CD4-positive, alpha-beta memory T cell (primary cell): ENCODE measurements around the gene SGCB. TPM values are rescaled to one million over a fixed set of nuclear protein-coding genes. Genes with fewer than 3 reads are reported as not detected.
"Not testable (repeated sequence)": the region's sequence is repeated elsewhere in the genome, so short reads cannot be mapped to it uniquely, and the experiment has no call there.

Experiments used
- CTCF ChIA-PET: fragments of 350-600 bp; sonication (Branson Sonifier 250); formaldehyde crosslinking; loops from one replicate; lab custom pipeline; 2021; ENCODE audit warnings: inconsistent platforms; ENCODE audit not compliant: partially characterized antibody; lab: Charles Lee
- POLR2A ChIA-PET: fragments of 350-600 bp; sonication (Branson Sonifier 250); formaldehyde crosslinking; loops from one replicate; lab custom pipeline; 2021; ENCODE audit not compliant: partially characterized antibody; lab: Charles Lee
- DNase-seq, 5 donors: peaks; one replicate each; pipeline versions ENCODE4 v3.0.0 to v3.0.0-alpha.2; 2020 to 2022; ENCODE audit warnings: mixed read lengths in 1 of 5
- H3K27ac ChIP-seq: one replicate; pipeline ENCODE4 v1.7.0; 2013; ENCODE audit warnings: low read depth, low read length
- H3K27me3 ChIP-seq: 2 replicates; pipeline ENCODE4 v1.7.0; 2013; ENCODE audit warnings: mild to moderate bottlenecking, low read length, moderate library complexity; ENCODE audit not compliant: insufficient read depth
- H3K36me3 ChIP-seq: 2 replicates; pipeline ENCODE4 v1.7.0; 2013; ENCODE audit warnings: mild to moderate bottlenecking, low read length, moderate library complexity; ENCODE audit not compliant: insufficient read depth
- H3K4me1 ChIP-seq: 2 replicates; pipeline ENCODE4 v1.7.0; 2013; ENCODE audit warnings: mild to moderate bottlenecking, low read length, moderate library complexity; ENCODE audit not compliant: insufficient read depth
- H3K4me3 ChIP-seq, 2 donors: one replicate each; pipeline ENCODE4 v1.7.0; 2013; ENCODE audit warnings: low read length in 2 of 2, mild to moderate bottlenecking in 1 of 2
- H3K9me3 ChIP-seq, 2 donors: one replicate each; pipeline ENCODE4 v1.7.0; 2013; ENCODE audit warnings: low read length in 2 of 2, control low read depth in 1 of 2; ENCODE audit not compliant: control insufficient read depth in 1 of 2
- H3K27ac Mint-ChIP-seq, 7 donors: one replicate each; pipeline ENCODE4 v1.8.0; 2020 to 2021; ENCODE audit warnings: mixed read lengths in 7 of 7, mild to moderate bottlenecking in 6 of 7, inconsistent platforms in 3 of 7, moderate library complexity in 3 of 7
- H3K27me3 Mint-ChIP-seq, 2 donors: one replicate each; pipeline ENCODE4 v1.8.0; 2020 to 2021; ENCODE audit warnings: mixed read lengths in 2 of 2
- H3K36me3 Mint-ChIP-seq, 2 donors: one replicate each; pipeline ENCODE4 v1.8.0; 2020 to 2021; ENCODE audit warnings: mixed read lengths in 2 of 2, inconsistent platforms in 1 of 2, mild to moderate bottlenecking in 1 of 2
- H3K4me1 Mint-ChIP-seq, 4 donors: one replicate each; pipeline ENCODE4 v1.8.0; 2020 to 2021; ENCODE audit warnings: mixed read lengths in 4 of 4, mild to moderate bottlenecking in 1 of 4
- H3K4me3 Mint-ChIP-seq, 8 donors: one replicate each; pipeline ENCODE4 v1.8.0; 2020 to 2021; ENCODE audit warnings: mixed read lengths in 8 of 8, mild to moderate bottlenecking in 7 of 8, moderate library complexity in 6 of 8, inconsistent platforms in 3 of 8
- H3K9me3 Mint-ChIP-seq, 8 donors: one replicate each; pipeline ENCODE4 v1.8.0; 2020 to 2021; ENCODE audit warnings: mixed read lengths in 8 of 8, mild to moderate bottlenecking in 5 of 8, inconsistent platforms in 3 of 8, moderate library complexity in 1 of 8
- intact Hi-C: fragments of 100-400 bp; cut with micrococcal nuclease; formaldehyde crosslinking; loops from one replicate; pipeline ENCODE4 v1.15.1; 2023
- polyA plus RNA-seq, 2 donors: library from polyadenylated mRNA; unstranded; fragments of 300-500 nt; fragmentation: Illumina TruSeq; gene quantifications; one replicate each; pipeline ENCODE4 v1.2.3, GENCODE V29; 2021
- total RNA-seq, 2 experiments: library from RNA; stranded (reverse); gene quantifications; one replicate each; pipeline ENCODE4 v1.2.3, GENCODE V29; 2021

SGCB gene
- total RNA-seq (1 to 10 TPM; 7.4 to 7.5 TPM), polyA plus RNA-seq (1 to 10 TPM; 5.1 to 7.4 TPM)

DNA sequence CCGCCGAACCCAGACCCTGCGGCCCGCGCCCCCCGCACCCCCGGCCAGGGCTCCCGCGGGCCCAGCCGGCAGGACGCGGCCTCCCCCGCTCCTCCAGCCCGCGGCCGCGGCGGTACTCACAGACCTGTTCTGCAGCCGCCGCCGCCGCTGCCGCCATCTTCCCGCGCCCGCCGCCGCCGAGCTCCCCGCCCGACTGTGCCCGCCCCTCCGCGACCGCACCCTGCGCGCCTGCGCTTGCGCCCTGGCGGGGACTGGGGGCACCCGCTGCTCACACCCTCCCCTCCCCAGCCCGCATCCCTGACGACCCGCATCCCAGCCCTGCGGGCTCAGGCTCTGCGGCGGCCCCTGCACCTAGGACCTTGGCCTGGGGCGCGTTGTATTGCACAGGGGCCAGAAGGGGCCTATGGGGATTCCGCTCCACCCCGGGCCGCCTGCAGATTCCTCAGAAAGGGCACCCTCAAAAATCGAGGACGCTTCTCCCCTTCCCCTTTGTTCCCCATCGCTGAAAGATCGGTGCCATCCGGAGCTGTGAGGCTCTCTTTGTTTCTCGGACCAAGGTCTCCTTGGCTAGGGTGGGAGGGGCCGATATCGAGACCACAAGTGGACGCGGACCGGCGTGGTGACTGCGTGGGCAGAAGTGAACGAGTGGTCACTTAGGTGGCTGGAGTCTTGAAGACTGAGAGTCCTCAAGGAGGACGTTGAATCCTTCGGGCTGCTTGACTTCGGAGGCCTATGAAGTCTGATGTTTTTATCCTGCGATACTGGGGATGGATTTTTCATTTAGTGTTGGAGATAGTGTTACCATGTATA is at the start of gene SGCB:
TSS of gene SGCB (minus strand) at position 197 of the 810 bp plus-strand sequence. CDS start at position 157, 40 bp downstream.
- Mint-ChIP-seq H3K27me3 (peaks cover 2 to 10% of the 10 kb centered on the region in 2 donors), H3K4me3 (peak within 1 kb of the TSS; percentile 84 to 91 (median 88)), H3K9me3 (no peaks in the 10 kb centered on the region), H3K4me1 (peaks cover 21 to 36% (median 28%) of the 10 kb centered on the region in 4 donors), H3K27ac (peak within 1 kb of the TSS in 5 of 7 donors; percentile 71 to 82 (median 75)), H3K36me3 (peaks cover 0 to 3% of the 10 kb centered on the region in 2 donors)
- H3K27ac ChIP-seq: no peak within 1 kb of the TSS
- H3K4me3 ChIP-seq: peak within 1 kb of the TSS; percentile 5 to 57
- intact Hi-C loops: loop anchor here (1.0 to 10.0 kb wide), 3 partner anchors 196 to 1326 kb away; partner anchors contain the start of gene SCFD2
- ChIA-PET CTCF (interaction anchor here (0.6 to 1.7 kb wide), 5 partner anchors 12 to 207 kb away, joined by 3 to 7 read pairs (median 3); partner anchors contain the start of gene DCUN1D4), POLR2A (interaction anchor here (1.5 kb wide), 1 partner anchor 196 kb away, joined by 14 read pairs; the partner anchor contains the start of gene DCUN1D4)
- H3K27me3 ChIP-seq: no peaks in the 10 kb centered on the region
- H3K36me3 ChIP-seq: no peaks in the 10 kb centered on the region
- H3K4me1 ChIP-seq: peaks cover 10% of the 10 kb centered on the region
- peak; percentile 64 to 75 (median 68) for DNase-seq
- H3K9me3 ChIP-seq: no peaks in the 10 kb centered on the region

GRCh38 chr4:52086425-52086824 is 48.3 kb upstream of the SGCB start:
- H3K36me3 Mint-ChIP-seq, H3K4me3 Mint-ChIP-seq, H3K9me3 Mint-ChIP-seq, DNase-seq, H3K27ac Mint-ChIP-seq, H3K36me3 ChIP-seq, H3K4me1 ChIP-seq, H3K9me3 ChIP-seq, CTCF ChIA-PET, H3K4me1 Mint-ChIP-seq, H3K27me3 ChIP-seq, H3K27ac ChIP-seq, intact Hi-C loops, POLR2A ChIA-PET, H3K4me3 ChIP-seq: not testable (repeated sequence)
- peaks cover 4 to 11% of the 10 kb centered on the region in 2 donors for H3K27me3 Mint-ChIP-seq

- no peaks in the 10 kb centered on the region for H3K4me1 Mint-ChIP-seq
- POLR2A ChIA-PET: no interaction called here
- H3K27ac ChIP-seq: no peak overlapping the region
- intact Hi-C loops: no loop called here
- H3K4me3 Mint-ChIP-seq: no peak overlapping the region
- no peaks in the 10 kb centered on the region for H3K9me3 ChIP-seq
- no peaks in the 10 kb centered on the region for H3K4me1 ChIP-seq
- CTCF ChIA-PET: no interaction called here
- no peaks in the 10 kb centered on the region for H3K36me3 Mint-ChIP-seq
- H3K27ac Mint-ChIP-seq: no peak overlapping the region
- no peak for DNase-seq
- peaks cover 9 to 28% of the 10 kb centered on the region in 2 donors for H3K27me3 Mint-ChIP-seq
- H3K27me3 ChIP-seq: no peaks in the 10 kb centered on the region
- no peaks in the 10 kb centered on the region for H3K36me3 ChIP-seq
- peaks cover 0 to 1% (median 0%) of the 10 kb centered on the region in 8 donors for H3K9me3 Mint-ChIP-seq
- H3K4me3 ChIP-seq: no peak overlapping the region
Measured at GRCh38 chr4:52081216-52081615, 43.1 kb upstream of the SGCB start.

GRCh38 chr4:52079659-52080058 is 41.6 kb upstream of the SGCB start:
- Mint-ChIP-seq H3K36me3 (no peaks in the 10 kb centered on the region), H3K4me1 (no peaks in the 10 kb centered on the region), H3K9me3 (no peaks in the 10 kb centered on the region), H3K27ac (no peak overlapping the region), H3K4me3 (no peak overlapping the region), H3K27me3 (peaks cover 15 to 36% of the 10 kb centered on the region in 2 donors)
- no peak for DNase-seq
- ChIA-PET CTCF (no interaction called here), POLR2A (no interaction called here)
- intact Hi-C loops: no loop called here
- no peak overlapping the region for H3K27ac ChIP-seq
- no peaks in the 10 kb centered on the region for H3K27me3 ChIP-seq
- no peaks in the 10 kb centered on the region for H3K36me3 ChIP-seq
- H3K4me3 ChIP-seq: no peak overlapping the region
- no peaks in the 10 kb centered on the region for H3K9me3 ChIP-seq
- no peaks in the 10 kb centered on the region for H3K4me1 ChIP-seq

GRCh38 chr4:52076731-52077130 is 38.6 kb upstream of the SGCB start:
- H3K4me1 ChIP-seq: no peaks in the 10 kb centered on the region
- no peaks in the 10 kb centered on the region for H3K9me3 ChIP-seq
- intact Hi-C loops: no loop called here
- Mint-ChIP-seq H3K4me1 (no peaks in the 10 kb centered on the region), H3K36me3 (no peaks in the 10 kb centered on the region), H3K27ac (no peak overlapping the region), H3K27me3 (peaks cover 16 to 44% of the 10 kb centered on the region in 2 donors), H3K4me3 (no peak overlapping the region), H3K9me3 (peaks cover 0 to 4% (median 0%) of the 10 kb centered on the region in 8 donors)
- ChIA-PET CTCF (no interaction called here), POLR2A (no interaction called here)
- no peaks in the 10 kb centered on the region for H3K27me3 ChIP-seq
- no peaks in the 10 kb centered on the region for H3K36me3 ChIP-seq
- no peak overlapping the region for H3K4me3 ChIP-seq
- no peak overlapping the region for H3K27ac ChIP-seq
- DNase-seq: no peak

DNA sequence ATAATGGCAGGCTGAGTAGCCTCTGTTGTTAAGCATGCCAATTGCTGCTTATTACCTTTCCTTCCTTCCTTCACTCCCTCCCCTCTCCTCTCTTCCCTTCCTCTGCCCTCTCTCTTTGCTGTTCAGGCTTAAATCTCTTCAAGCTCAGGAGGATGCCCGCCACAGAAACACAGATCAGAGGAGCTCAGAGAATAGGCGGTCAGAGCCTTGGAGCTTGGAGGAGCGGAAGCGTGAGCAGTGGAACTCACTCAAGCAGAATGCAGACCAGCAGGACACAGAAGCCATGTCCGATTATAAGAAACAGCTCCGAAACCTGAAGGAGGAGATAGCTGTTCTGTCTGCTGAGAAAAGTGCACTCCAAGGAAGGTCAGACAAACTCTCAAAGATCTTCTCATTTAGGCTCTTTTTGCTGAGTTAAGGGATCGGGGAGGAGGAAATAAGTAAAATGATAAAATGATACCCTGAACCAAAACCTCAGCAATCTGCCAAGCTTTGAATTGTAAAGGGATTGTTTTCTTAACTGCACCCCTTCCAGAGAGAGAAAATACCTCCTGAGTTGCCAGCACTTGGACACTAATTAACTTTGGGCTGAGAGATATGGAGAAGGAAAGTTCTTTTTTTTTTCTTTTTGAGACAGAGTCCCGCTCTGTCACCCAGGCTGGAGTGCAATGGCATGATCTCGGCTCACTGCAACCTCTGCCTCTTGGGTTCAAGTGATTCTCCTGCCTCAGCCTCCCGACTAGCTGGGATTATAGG is 33.9 kb upstream of the SGCB start:
- POLR2A ChIA-PET: no interaction called here
- H3K36me3 Mint-ChIP-seq: no peaks in the 10 kb centered on the region
- H3K27me3 Mint-ChIP-seq: peaks cover 28 to 44% of the 10 kb centered on the region in 2 donors
- no peak overlapping the region for H3K4me3 ChIP-seq
- H3K9me3 Mint-ChIP-seq: peaks cover 0 to 4% (median 0%) of the 10 kb centered on the region in 8 donors
- H3K27me3 ChIP-seq: no peaks in the 10 kb centered on the region
- no peaks in the 10 kb centered on the region for H3K36me3 ChIP-seq
- no peak overlapping the region for H3K4me3 Mint-ChIP-seq
- H3K4me1 ChIP-seq: no peaks in the 10 kb centered on the region
- H3K27ac ChIP-seq: no peak overlapping the region
- no peaks in the 10 kb centered on the region for H3K9me3 ChIP-seq
- H3K4me1 Mint-ChIP-seq: no peaks in the 10 kb centered on the region
- CTCF ChIA-PET: no interaction called here
- H3K27ac Mint-ChIP-seq: peak overlapping the region in 1 of 7 donors; percentile 67
- intact Hi-C loops: no loop called here
- no peak for DNase-seq

DNA sequence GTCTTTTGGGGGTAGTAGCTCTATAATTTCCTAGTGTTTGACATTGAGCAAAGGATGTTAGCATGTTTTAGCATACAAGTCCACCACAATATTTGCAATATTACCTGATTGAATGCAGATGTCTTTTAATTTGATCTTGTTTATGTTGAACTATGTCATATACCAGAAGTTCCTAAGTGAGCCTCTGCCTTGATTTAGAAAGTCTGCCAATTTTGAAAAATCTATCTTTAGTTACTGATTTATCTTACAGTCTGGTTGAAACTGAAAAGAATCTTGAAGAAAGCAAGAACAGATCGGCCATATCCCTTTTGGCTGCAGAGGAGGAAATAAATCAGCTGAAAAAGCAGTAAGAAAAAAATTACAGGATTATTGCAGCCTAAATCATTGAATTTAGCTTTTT is 31.5 kb upstream of the SGCB start:
- intact Hi-C loops: no loop called here
- Histone ChIP-seq H3K9me3 (no peaks in the 10 kb centered on the region), H3K4me1 (no peaks in the 10 kb centered on the region), H3K36me3 (no peaks in the 10 kb centered on the region), H3K27me3 (no peaks in the 10 kb centered on the region), H3K27ac (no peak overlapping the region), H3K4me3 (no peak overlapping the region)
- H3K36me3 Mint-ChIP-seq: no peaks in the 10 kb centered on the region
- no peaks in the 10 kb centered on the region for H3K4me1 Mint-ChIP-seq
- H3K27me3 Mint-ChIP-seq: peaks cover 25 to 37% of the 10 kb centered on the region in 2 donors
- H3K9me3 Mint-ChIP-seq: peaks cover 0 to 4% (median 0%) of the 10 kb centered on the region in 8 donors
- H3K4me3 Mint-ChIP-seq: no peak overlapping the region
- POLR2A ChIA-PET: no interaction called here
- no peak for DNase-seq
- CTCF ChIA-PET: no interaction called here
- no peak overlapping the region for H3K27ac Mint-ChIP-seq
